A673 (cell line): ENCODE results near the gene CNTROB. TPM values are rescaled to one million over a fixed set of nuclear protein-coding genes. Genes with fewer than 3 reads are reported as not detected.

Source experiments
- BruUV-seq: library from RNA; stranded (reverse); fragments of 400-500 nt; replicated peaks from 2 replicates; lab custom pipeline; 2021; lab: Mats Ljungman, UMichigan
- CTCF ChIA-PET: fragments of 300-600 bp; sonication (Branson Sonifier 250); formaldehyde crosslinking; loops from one replicate; lab custom pipeline; 2022; ENCODE audit warnings: antibody characterized with exemption; lab: Charles Lee
- POLR2A ChIA-PET: fragments of 300-600 bp; sonication (Branson Sonifier 250); formaldehyde crosslinking; loops from one replicate; lab custom pipeline; 2022; ENCODE audit warnings: antibody characterized with exemption; ENCODE audit not compliant: low non-redundant PET; lab: Charles Lee
- DNase-seq: peaks from one replicate; pipeline ENCODE4 v3.0.0-alpha.2; 2015; ENCODE audit warnings: low spot score
- H3K27ac ChIP-seq: fragments of 200-600 bp; sonication (generic); 2 replicates; pipeline ENCODE4 v1.5.1; 2016; ENCODE audit warnings: mixed run types, low read depth, mild to moderate bottlenecking, mixed read lengths, antibody characterized with exemption, low read length; ENCODE audit not compliant: poor library complexity, severe bottlenecking
- H3K27me3 ChIP-seq: fragments of 200-600 bp; sonication (generic); replicated peaks from 2 replicates; pipeline ENCODE4 v1.6.1; 2017; ENCODE audit warnings: mixed run types, low read depth, mild to moderate bottlenecking, mixed read lengths, antibody characterized with exemption, low read length; ENCODE audit not compliant: insufficient read depth, poor library complexity
- H3K36me3 ChIP-seq: fragments of 200-600 bp; sonication (generic); 2 replicates; pipeline ENCODE4 v1.6.1; 2016; ENCODE audit warnings: mixed run types, mild to moderate bottlenecking, mixed read lengths, antibody characterized with exemption, low read length; ENCODE audit not compliant: insufficient read depth, poor library complexity, severe bottlenecking
- H3K4me1 ChIP-seq: fragments of 200-600 bp; sonication (generic); 2 replicates; pipeline ENCODE4 v1.6.1; 2017; ENCODE audit warnings: mixed run types, mild to moderate bottlenecking, mixed read lengths, antibody characterized with exemption, low read length; ENCODE audit not compliant: insufficient read depth, poor library complexity, severe bottlenecking
- H3K4me3 ChIP-seq: fragments of 200-600 bp; sonication (generic); 2 replicates; pipeline ENCODE4 v1.5.1; 2016; ENCODE audit warnings: low read depth, mixed run types, mild to moderate bottlenecking, mixed read lengths, low read length; ENCODE audit not compliant: poor library complexity, severe bottlenecking
- H3K9me3 ChIP-seq: fragments of 200-600 bp; sonication (generic); 2 replicates; pipeline ENCODE4 v1.6.1; 2016; ENCODE audit warnings: mixed run types, low read depth, mild to moderate bottlenecking, mixed read lengths, antibody characterized with exemption, low read length; ENCODE audit not compliant: poor library complexity, severe bottlenecking
- EZH2 ChIP-seq: fragments of 200-600 bp; sonication (generic); IDR thresholded peaks from 2 replicates; pipeline ENCODE4 v1.6.1; 2017; ENCODE audit warnings: borderline replicate concordance, low read depth, mild to moderate bottlenecking, mixed read lengths, antibody characterized with exemption, low read length; ENCODE audit not compliant: poor library complexity, severe bottlenecking
- intact Hi-C: fragments of 100-400 bp; cut with micrococcal nuclease; formaldehyde crosslinking; loops from one replicate; pipeline ENCODE4 v1.10.0; 2022; ENCODE audit not compliant: unreplicated experiment
- total RNA-seq: library from RNA; stranded (reverse); gene quantifications from 2 replicates; pipeline ENCODE4 v1.2.3, GENCODE V29; 2021
- TF ChIP-seq, protein P1 (sequence below): fragments of 300-800, 200-600 bp; sonication (generic); conservative IDR thresholded peaks from 2 replicates; pipeline ENCODE4 v1.5.1; 2017; ENCODE audit warnings: low read depth, mild to moderate bottlenecking, antibody characterized with exemption, low read length, moderate library complexity, mixed read lengths

CNTROB gene
- total RNA-seq, 1 experiment from 2014 or later: 72.3 TPM

DNA sequence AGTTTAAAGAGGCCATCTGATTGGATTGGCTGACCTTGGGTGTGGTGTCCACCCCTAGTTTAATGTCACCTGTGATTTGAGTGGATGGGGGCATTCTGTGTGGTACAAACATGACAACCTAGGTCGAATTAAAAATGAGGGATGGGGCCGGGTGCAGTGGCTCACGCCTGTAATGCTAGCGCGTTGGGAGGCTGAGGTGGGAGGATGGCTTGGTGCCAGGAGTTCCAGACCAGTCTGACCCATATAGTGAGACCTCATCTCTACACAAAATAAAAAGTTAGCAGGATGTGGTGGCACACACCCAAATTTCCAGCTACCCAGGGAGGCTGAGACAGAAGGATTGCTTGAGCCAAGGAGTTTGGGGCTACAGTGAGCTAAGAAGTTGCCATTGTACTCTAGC, 14.4 kb downstream of the CNTROB start:
- Histone ChIP-seq H3K9me3 (no peaks in the 10 kb centered on the region), H3K36me3 (peaks cover 72% of the 10 kb centered on the region), H3K27me3 (no peaks in the 10 kb centered on the region), H3K27ac (no peak overlapping the region), H3K4me3 (no peak overlapping the region), H3K4me1 (no peaks in the 10 kb centered on the region)
- ChIA-PET CTCF (no interaction called here), POLR2A (interaction anchor here (0.7 kb wide), 1 partner anchor 179 kb away, joined by 4 read pairs; no protein-coding TSS in a partner anchor)
- intact Hi-C loops: no loop called here
- no TSS peak for BruUV-seq
- DNase-seq: no peak
- TF ChIP-seq EZH2: no peak
- TF ChIP-seq, protein P1, sequence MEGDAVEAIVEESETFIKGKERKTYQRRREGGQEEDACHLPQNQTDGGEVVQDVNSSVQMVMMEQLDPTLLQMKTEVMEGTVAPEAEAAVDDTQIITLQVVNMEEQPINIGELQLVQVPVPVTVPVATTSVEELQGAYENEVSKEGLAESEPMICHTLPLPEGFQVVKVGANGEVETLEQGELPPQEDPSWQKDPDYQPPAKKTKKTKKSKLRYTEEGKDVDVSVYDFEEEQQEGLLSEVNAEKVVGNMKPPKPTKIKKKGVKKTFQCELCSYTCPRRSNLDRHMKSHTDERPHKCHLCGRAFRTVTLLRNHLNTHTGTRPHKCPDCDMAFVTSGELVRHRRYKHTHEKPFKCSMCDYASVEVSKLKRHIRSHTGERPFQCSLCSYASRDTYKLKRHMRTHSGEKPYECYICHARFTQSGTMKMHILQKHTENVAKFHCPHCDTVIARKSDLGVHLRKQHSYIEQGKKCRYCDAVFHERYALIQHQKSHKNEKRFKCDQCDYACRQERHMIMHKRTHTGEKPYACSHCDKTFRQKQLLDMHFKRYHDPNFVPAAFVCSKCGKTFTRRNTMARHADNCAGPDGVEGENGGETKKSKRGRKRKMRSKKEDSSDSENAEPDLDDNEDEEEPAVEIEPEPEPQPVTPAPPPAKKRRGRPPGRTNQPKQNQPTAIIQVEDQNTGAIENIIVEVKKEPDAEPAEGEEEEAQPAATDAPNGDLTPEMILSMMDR: no peak

DNA sequence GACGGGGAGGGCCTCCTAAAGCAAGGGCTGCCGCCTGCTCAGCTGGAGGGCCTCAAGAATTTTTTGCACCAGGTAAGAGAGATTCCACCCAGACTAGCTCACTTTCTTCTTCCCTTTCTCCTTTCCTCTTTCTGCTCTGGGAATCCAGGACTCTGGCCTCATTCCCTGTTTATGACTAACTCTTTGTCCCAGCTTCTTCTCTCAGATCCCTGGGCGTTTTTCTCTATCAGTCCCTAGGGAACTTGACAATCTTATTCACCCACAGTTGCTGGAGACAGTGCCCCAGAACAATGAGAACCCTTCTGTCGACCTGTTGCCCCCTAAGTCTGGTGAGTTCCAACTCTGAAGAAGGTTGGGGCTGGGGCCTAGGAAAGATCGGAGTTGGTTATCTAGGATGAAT, 15.6 kb downstream of the CNTROB start:
- Histone ChIP-seq H3K9me3 (no peaks in the 10 kb centered on the region), H3K4me1 (no peaks in the 10 kb centered on the region), H3K4me3 (no peak overlapping the region), H3K36me3 (peaks cover 66% of the 10 kb centered on the region), H3K27me3 (no peaks in the 10 kb centered on the region), H3K27ac (no peak overlapping the region)
- CTCF ChIA-PET: no interaction called here
- DNase-seq: no peak
- no peak for TF ChIP-seq EZH2
- TF ChIP-seq, protein P1: no peak
- no TSS peak for BruUV-seq
- intact Hi-C loops: no loop called here
- POLR2A ChIA-PET: no interaction called here

DNA sequence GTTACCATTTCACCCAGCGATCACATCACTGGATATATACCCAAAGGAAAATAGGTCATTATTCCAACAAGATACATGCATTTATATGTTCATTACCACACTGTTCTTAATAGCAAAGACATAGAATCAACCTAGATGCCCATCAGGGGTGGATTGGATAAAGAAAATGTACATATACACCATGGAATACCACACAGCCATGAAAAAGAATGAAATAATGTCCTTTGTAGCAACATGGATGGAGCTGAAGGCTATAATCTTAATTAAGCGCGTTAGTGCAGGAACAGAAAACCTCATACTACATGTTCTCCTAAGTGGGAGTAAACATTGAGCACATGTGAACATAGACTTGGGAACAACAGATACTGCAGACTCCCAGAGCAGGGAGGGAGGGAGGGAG, 18.6 kb downstream of the CNTROB start:
- TF ChIP-seq EZH2: no peak
- TF ChIP-seq, protein P1: no peak
- H3K36me3 ChIP-seq: peaks cover 39% of the 10 kb centered on the region
- no peak overlapping the region for H3K27ac ChIP-seq
- ChIA-PET POLR2A (no interaction called here), CTCF (no interaction called here)
- no peak for DNase-seq
- H3K4me1 ChIP-seq: no peaks in the 10 kb centered on the region
- H3K4me3 ChIP-seq: no peak overlapping the region
- no peaks in the 10 kb centered on the region for H3K27me3 ChIP-seq
- no TSS peak for BruUV-seq
- intact Hi-C loops: no loop called here
- H3K9me3 ChIP-seq: no peaks in the 10 kb centered on the region
